Stimulated activated naive CD8-positive, alpha-beta T cell treated with anti-CD3 and anti-CD28 coated beads, Interleukin-15, Interleukin-2, amounts not matched to agents 100 ng/mL and 50 ng/mL, for 24 hours (primary cell): ENCODE results near the gene SEPSECS.
"Not testable (repeated sequence)": the region's sequence is repeated elsewhere in the genome, so short reads cannot be mapped to it uniquely, and the experiment has no call there.

Source experiments
- H3K27ac Mint-ChIP-seq: one replicate; pipeline ENCODE4 v1.8.0; 2021; ENCODE audit warnings: mild to moderate bottlenecking, mixed read lengths
- H3K27me3 Mint-ChIP-seq: one replicate; pipeline ENCODE4 v1.8.0; 2021; ENCODE audit warnings: mixed read lengths
- H3K36me3 Mint-ChIP-seq: one replicate; pipeline ENCODE4 v1.8.0; 2021; ENCODE audit warnings: low read depth, mixed read lengths
- H3K4me1 Mint-ChIP-seq: one replicate; pipeline ENCODE4 v1.8.0; 2021; ENCODE audit warnings: low read depth, mixed read lengths
- H3K4me3 Mint-ChIP-seq: one replicate; pipeline ENCODE4 v1.8.0; 2021; ENCODE audit warnings: mild to moderate bottlenecking, mixed read lengths
- H3K9me3 Mint-ChIP-seq: one replicate; pipeline ENCODE4 v1.8.0; 2021; ENCODE audit warnings: mixed read lengths

SEPSECS gene

GRCh38 chr4:25089051-25089763, 71.0 kb downstream of the SEPSECS start:
- no peak overlapping the region for H3K27ac Mint-ChIP-seq
- H3K4me3 Mint-ChIP-seq: no peak overlapping the region
- peaks cover 28% of the 10 kb centered on the region for H3K27me3 Mint-ChIP-seq
- peaks cover 8% of the 10 kb centered on the region for H3K4me1 Mint-ChIP-seq
- H3K36me3 Mint-ChIP-seq: no peaks in the 10 kb centered on the region
- H3K9me3 Mint-ChIP-seq: peaks cover 6% of the 10 kb centered on the region

- peaks cover 8% of the 10 kb centered on the region for H3K4me1 Mint-ChIP-seq
- peak overlapping the region; percentile 7 for H3K4me3 Mint-ChIP-seq
- H3K27me3 Mint-ChIP-seq: peaks cover 26% of the 10 kb centered on the region
- H3K36me3 Mint-ChIP-seq: no peaks in the 10 kb centered on the region
- H3K9me3 Mint-ChIP-seq: peaks cover 5% of the 10 kb centered on the region
- no peak overlapping the region for H3K27ac Mint-ChIP-seq
Observed at GRCh38 chr4:25088093-25088952, 71.9 kb downstream of the SEPSECS start.

GRCh38 chr4:25085671-25086070, 74.6 kb downstream of the SEPSECS start:
- peaks cover 8% of the 10 kb centered on the region for H3K4me1 Mint-ChIP-seq
- H3K27ac Mint-ChIP-seq: no peak overlapping the region
- H3K27me3 Mint-ChIP-seq: peaks cover 26% of the 10 kb centered on the region
- H3K9me3 Mint-ChIP-seq: no peaks in the 10 kb centered on the region
- H3K4me3 Mint-ChIP-seq: no peak overlapping the region
- no peaks in the 10 kb centered on the region for H3K36me3 Mint-ChIP-seq

- H3K9me3 Mint-ChIP-seq, H3K36me3 Mint-ChIP-seq, H3K4me1 Mint-ChIP-seq, H3K27ac Mint-ChIP-seq, H3K4me3 Mint-ChIP-seq: not testable (repeated sequence)
- peaks cover 12% of the 10 kb centered on the region for H3K27me3 Mint-ChIP-seq
Observed at GRCh38 chr4:25083441-25083840, 76.8 kb downstream of the SEPSECS start.

GRCh38 chr4:25081866-25082471, 78.3 kb downstream of the SEPSECS start:
- peaks cover 7% of the 10 kb centered on the region for H3K27me3 Mint-ChIP-seq

GRCh38 chr4:25080571-25080970, 79.7 kb downstream of the SEPSECS start:
- Mint-ChIP-seq H3K27me3 (no peaks in the 10 kb centered on the region), H3K9me3 (no peaks in the 10 kb centered on the region), H3K4me3 (no peak overlapping the region), H3K27ac (no peak overlapping the region), H3K4me1 (no peaks in the 10 kb centered on the region), H3K36me3 (no peaks in the 10 kb centered on the region)

More at GRCh38 chr4:25081866-25082471, 78.3 kb downstream of the SEPSECS start:
- H3K36me3 Mint-ChIP-seq: no peaks in the 10 kb centered on the region
- no peak overlapping the region for H3K4me3 Mint-ChIP-seq
- no peaks in the 10 kb centered on the region for H3K4me1 Mint-ChIP-seq
- no peak overlapping the region for H3K27ac Mint-ChIP-seq
- H3K9me3 Mint-ChIP-seq: no peaks in the 10 kb centered on the region

GRCh38 chr4:25078523-25078922, 81.7 kb downstream of the SEPSECS start:
- H3K4me3 Mint-ChIP-seq: no peak overlapping the region
- H3K9me3 Mint-ChIP-seq: no peaks in the 10 kb centered on the region
- no peaks in the 10 kb centered on the region for H3K27me3 Mint-ChIP-seq
- no peaks in the 10 kb centered on the region for H3K4me1 Mint-ChIP-seq
- no peaks in the 10 kb centered on the region for H3K36me3 Mint-ChIP-seq
- H3K27ac Mint-ChIP-seq: no peak overlapping the region

GRCh38 chr4:25076625-25077398, 83.4 kb downstream of the SEPSECS start:
- H3K4me1 Mint-ChIP-seq: no peaks in the 10 kb centered on the region
- no peaks in the 10 kb centered on the region for H3K27me3 Mint-ChIP-seq
- no peak overlapping the region for H3K27ac Mint-ChIP-seq
- H3K36me3 Mint-ChIP-seq: no peaks in the 10 kb centered on the region
- H3K9me3 Mint-ChIP-seq: no peaks in the 10 kb centered on the region
- H3K4me3 Mint-ChIP-seq: no peak overlapping the region

GRCh38 chr4:25075851-25076250, 84.4 kb downstream of the SEPSECS start:
- no peak overlapping the region for H3K4me3 Mint-ChIP-seq
- no peaks in the 10 kb centered on the region for H3K4me1 Mint-ChIP-seq
- H3K27ac Mint-ChIP-seq: no peak overlapping the region
- no peaks in the 10 kb centered on the region for H3K27me3 Mint-ChIP-seq
- no peaks in the 10 kb centered on the region for H3K36me3 Mint-ChIP-seq
- H3K9me3 Mint-ChIP-seq: no peaks in the 10 kb centered on the region

GRCh38 chr4:25075129-25075528, 85.1 kb downstream of the SEPSECS start:
- Mint-ChIP-seq H3K27ac (no peak overlapping the region), H3K9me3 (no peaks in the 10 kb centered on the region), H3K27me3 (no peaks in the 10 kb centered on the region), H3K4me3 (no peak overlapping the region), H3K36me3 (no peaks in the 10 kb centered on the region), H3K4me1 (no peaks in the 10 kb centered on the region)

- Mint-ChIP-seq H3K27ac (no peak overlapping the region), H3K27me3 (peaks cover 10% of the 10 kb centered on the region), H3K4me1 (no peaks in the 10 kb centered on the region), H3K4me3 (no peak overlapping the region), H3K36me3 (no peaks in the 10 kb centered on the region), H3K9me3 (no peaks in the 10 kb centered on the region)
Observed at GRCh38 chr4:25070545-25070944, 89.7 kb downstream of the SEPSECS start.
